Measurements from ENCODE around the gene LIPE. TPM values are rescaled to one million over a fixed set of nuclear protein-coding genes. Genes with fewer than 3 reads are reported as not detected.
A peak's percentile ranks its signal among the peaks of the same experiment; 100 is the strongest.

LIPE gene
- total RNA-seq, 1 donor, result 1.8 TPM

GRCh38 chr19:42360787-42361544 is 66.2 kb downstream of the LIPE start:
- peak; percentile 87 for DNase-seq (ENCODE audit: insufficient read length, low spot score, missing footprints)
- H3K27me3 ChIP-seq (ENCODE audit: insufficient read depth, low read length), result no peaks in the 10 kb centered on the region
- no peak overlapping the region for H3K4me3 ChIP-seq (ENCODE audit: insufficient read depth, low read length)
- no peak overlapping the region for H3K4me2 ChIP-seq (ENCODE audit: insufficient read depth, low read length)
- no peak overlapping the region for H3K27ac ChIP-seq (ENCODE audit: low read depth, low read length)
- no peaks in the 10 kb centered on the region for H4K20me1 ChIP-seq (ENCODE audit: insufficient read depth, low read length)
- peaks cover 9% of the 10 kb centered on the region for H3K36me3 ChIP-seq (ENCODE audit: insufficient read depth, low read length)
- H3K79me2 ChIP-seq (ENCODE audit: insufficient read depth, low read length), result no peaks in the 10 kb centered on the region
- H3K9me3 ChIP-seq (ENCODE audit: low read depth, low read length), result no peaks in the 10 kb centered on the region
- no peak overlapping the region for H2AFZ ChIP-seq (ENCODE audit: low read length)
- no peaks in the 10 kb centered on the region for H3K4me1 ChIP-seq (ENCODE audit: insufficient read depth, low read length)
- TF ChIP-seq CTCF (IDR thresholded peaks at IDR 0.05; ENCODE audit: extremely low read depth, low read depth, low read length), result no peak

DNA sequence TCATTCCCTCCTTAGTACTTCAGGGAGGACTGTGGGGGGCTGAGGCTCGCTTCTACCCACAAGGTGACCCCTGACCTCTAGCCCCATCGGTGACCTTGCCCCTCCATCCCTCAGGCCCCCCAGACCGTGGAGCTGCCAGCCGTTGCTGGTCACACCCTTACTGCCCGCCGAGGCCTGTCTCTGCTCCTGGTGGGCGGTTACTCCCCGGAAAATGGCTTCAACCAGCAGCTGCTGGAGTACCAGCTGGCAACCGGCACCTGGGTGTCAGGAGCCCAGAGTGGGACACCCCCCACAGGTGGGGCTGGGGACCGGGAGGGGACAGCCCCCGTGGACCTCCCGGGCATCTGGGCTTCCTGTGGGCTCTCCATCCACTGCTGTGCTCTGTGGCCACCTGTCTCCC is 69.9 kb downstream of the LIPE start:
- no peaks in the 10 kb centered on the region for H3K4me1 ChIP-seq (ENCODE audit: insufficient read depth, low read length)
- H3K4me2 ChIP-seq (ENCODE audit: insufficient read depth, low read length), result no peak overlapping the region
- no peak for DNase-seq (ENCODE audit: insufficient read length, low spot score, missing footprints)
- H3K27me3 ChIP-seq (ENCODE audit: insufficient read depth, low read length), result no peaks in the 10 kb centered on the region
- no peaks in the 10 kb centered on the region for H3K79me2 ChIP-seq (ENCODE audit: insufficient read depth, low read length)
- no peaks in the 10 kb centered on the region for H3K9me3 ChIP-seq (ENCODE audit: low read depth, low read length)
- no peaks in the 10 kb centered on the region for H4K20me1 ChIP-seq (ENCODE audit: insufficient read depth, low read length)
- H3K27ac ChIP-seq (ENCODE audit: low read depth, low read length), result no peak overlapping the region
- H3K4me3 ChIP-seq (ENCODE audit: insufficient read depth, low read length), result no peak overlapping the region
- TF ChIP-seq CTCF (IDR thresholded peaks at IDR 0.05; ENCODE audit: extremely low read depth, low read depth, low read length), result no peak
- H3K36me3 ChIP-seq (ENCODE audit: insufficient read depth, low read length), result no peaks in the 10 kb centered on the region
- H2AFZ ChIP-seq (ENCODE audit: low read length), result no peak overlapping the region

- no peak overlapping the region for H2AFZ ChIP-seq (ENCODE audit: low read length)
- DNase-seq (ENCODE audit: insufficient read length, low spot score, missing footprints), result peak; percentile 72
- H3K27ac ChIP-seq (ENCODE audit: low read depth, low read length), result no peak overlapping the region
- no peaks in the 10 kb centered on the region for H4K20me1 ChIP-seq (ENCODE audit: insufficient read depth, low read length)
- H3K9me3 ChIP-seq (ENCODE audit: low read depth, low read length), result no peaks in the 10 kb centered on the region
- no peaks in the 10 kb centered on the region for H3K4me1 ChIP-seq (ENCODE audit: insufficient read depth, low read length)
- H3K36me3 ChIP-seq (ENCODE audit: insufficient read depth, low read length), result no peaks in the 10 kb centered on the region
- no peak overlapping the region for H3K4me3 ChIP-seq (ENCODE audit: insufficient read depth, low read length)
- no peaks in the 10 kb centered on the region for H3K79me2 ChIP-seq (ENCODE audit: insufficient read depth, low read length)
- H3K27me3 ChIP-seq (ENCODE audit: insufficient read depth, low read length), result no peaks in the 10 kb centered on the region
- no peak overlapping the region for H3K4me2 ChIP-seq (ENCODE audit: insufficient read depth, low read length)
- no peak for TF ChIP-seq CTCF (IDR thresholded peaks at IDR 0.05; ENCODE audit: extremely low read depth, low read depth, low read length)
These were observed 70.5 kb downstream of the LIPE start for GRCh38 chr19:42356686-42357085.

GRCh38 chr19:42355896-42356295 is 71.3 kb downstream of the LIPE start:
- Histone ChIP-seq H3K27ac (ENCODE audit: low read depth, low read length) (no peak overlapping the region), H3K9me3 (ENCODE audit: low read depth, low read length) (no peaks in the 10 kb centered on the region), H3K4me3 (ENCODE audit: insufficient read depth, low read length) (no peak overlapping the region), H2AFZ (ENCODE audit: low read length) (no peak overlapping the region), H3K4me1 (ENCODE audit: insufficient read depth, low read length) (no peaks in the 10 kb centered on the region), H3K27me3 (ENCODE audit: insufficient read depth, low read length) (no peaks in the 10 kb centered on the region), H3K4me2 (ENCODE audit: insufficient read depth, low read length) (no peak overlapping the region), H3K36me3 (ENCODE audit: insufficient read depth, low read length) (no peaks in the 10 kb centered on the region), H3K79me2 (ENCODE audit: insufficient read depth, low read length) (no peaks in the 10 kb centered on the region), H4K20me1 (ENCODE audit: insufficient read depth, low read length) (no peaks in the 10 kb centered on the region)
- peak; percentile 46 for DNase-seq (ENCODE audit: insufficient read length, low spot score, missing footprints)
- no peak for TF ChIP-seq CTCF (IDR thresholded peaks at IDR 0.05; ENCODE audit: extremely low read depth, low read depth, low read length)

Data from osteoblast (primary cell).